NCI-H82 (cell line): ENCODE results near the gene GPC6.
"Not testable (repeated sequence)": the region's sequence is repeated elsewhere in the genome, so short reads cannot be mapped to it uniquely, and the experiment has no call there.

Experiments used
- DNase-seq: peaks from one replicate; lab custom pipeline; 2025; lab: John Stamatoyannopoulos, UW

The GPC6 gene

DNA sequence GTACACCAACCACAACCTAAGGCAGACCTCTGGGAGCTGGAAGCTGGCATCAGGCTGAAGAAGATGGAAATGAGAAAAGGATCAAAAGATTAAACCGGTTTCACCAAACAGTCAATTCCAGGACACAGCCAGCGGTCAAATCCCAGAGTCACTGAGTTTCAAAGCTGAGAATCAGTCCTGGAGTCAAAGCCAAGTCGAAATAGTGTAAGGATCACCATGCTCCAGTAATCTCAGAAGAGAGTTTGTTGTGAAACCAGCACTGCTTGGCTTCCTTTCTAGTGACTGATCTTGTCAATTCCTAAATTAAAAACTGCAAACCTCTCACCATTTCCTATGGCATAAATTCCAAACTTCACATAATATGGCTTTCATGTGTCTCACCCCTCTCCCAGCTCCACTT is 198.8 kb downstream of the GPC6 start:
- no peak for DNase-seq

DNA sequence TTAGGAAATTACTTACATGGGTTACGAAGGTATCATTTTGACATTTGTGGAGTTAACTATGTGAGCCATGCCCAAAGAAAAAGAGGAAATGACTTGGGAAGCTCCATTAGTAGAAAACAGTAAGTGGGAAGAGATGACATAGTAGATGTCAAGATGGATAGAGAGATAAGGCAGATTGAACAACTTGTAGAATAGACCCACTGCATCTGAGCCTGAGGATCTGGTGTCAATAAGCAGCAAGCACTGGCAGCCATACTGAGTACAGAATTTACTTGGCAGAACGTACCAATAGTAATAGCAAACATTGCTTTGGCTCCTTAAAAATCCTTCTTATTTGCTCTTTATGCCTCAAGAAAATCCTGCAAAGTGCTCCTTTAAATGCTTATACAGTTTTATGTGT is 203.8 kb downstream of the GPC6 start:
- no peak for DNase-seq

- DNase-seq: no peak
Observed at GRCh38 chr13:93435651-93436050, 209.0 kb downstream of the GPC6 start.

- no peak for DNase-seq
Observed at GRCh38 chr13:93437081-93437480, 210.5 kb downstream of the GPC6 start.

DNA sequence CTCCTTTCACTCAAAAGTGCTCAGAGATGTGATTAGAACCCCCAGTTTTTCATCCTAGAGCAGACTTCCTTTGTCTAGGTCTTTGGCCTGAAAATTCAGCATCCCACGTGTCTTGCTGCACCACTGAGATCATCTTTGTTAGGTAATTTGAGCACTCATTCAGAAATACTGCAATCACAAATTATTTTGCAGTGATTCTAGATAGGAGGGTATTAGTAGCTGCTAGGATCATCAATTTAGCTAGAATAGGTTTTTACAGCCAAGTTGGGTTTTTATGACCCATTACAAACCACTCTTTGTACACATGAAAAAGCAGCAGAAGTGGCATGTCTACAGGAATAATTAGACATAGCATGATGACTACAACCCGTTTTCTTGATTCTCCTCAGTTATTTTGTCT is 219.6 kb downstream of the GPC6 start:
- DNase-seq: no peak

GRCh38 chr13:93450191-93450621 is 223.6 kb downstream of the GPC6 start:
- DNase-seq: no peak

GRCh38 chr13:93450761-93451160 is 224.2 kb downstream of the GPC6 start:
- peak; percentile 44 for DNase-seq

DNA sequence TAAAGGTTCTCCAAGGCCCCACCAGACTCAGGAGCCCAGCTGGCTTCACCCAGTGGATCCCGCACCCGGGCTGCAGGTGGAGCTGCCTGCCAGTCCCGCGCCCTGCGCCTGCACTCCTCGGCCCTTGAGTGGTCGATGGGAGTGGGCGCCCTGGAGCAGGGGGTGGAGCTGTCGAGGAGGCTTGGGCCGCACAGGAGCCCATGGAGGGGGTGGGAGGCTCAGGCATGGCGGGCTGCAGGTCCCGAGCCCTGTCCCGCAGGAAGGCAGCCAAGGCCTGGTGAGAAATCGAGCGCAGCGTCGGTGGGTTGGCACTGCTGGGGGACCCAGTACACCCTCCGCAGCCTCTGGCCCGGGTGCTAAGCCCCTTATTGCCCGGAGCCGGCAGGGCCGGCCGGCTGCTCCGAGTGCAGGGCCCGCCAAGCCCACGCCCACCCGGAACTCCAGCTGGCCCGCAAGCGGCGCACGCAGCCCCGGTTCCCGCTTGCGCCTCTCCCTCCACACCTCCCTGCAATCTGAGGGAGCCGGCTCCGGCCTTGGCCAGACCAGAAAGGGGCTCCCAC is 228.1 kb downstream of the GPC6 start:
- DNase-seq: not testable (repeated sequence)

DNA sequence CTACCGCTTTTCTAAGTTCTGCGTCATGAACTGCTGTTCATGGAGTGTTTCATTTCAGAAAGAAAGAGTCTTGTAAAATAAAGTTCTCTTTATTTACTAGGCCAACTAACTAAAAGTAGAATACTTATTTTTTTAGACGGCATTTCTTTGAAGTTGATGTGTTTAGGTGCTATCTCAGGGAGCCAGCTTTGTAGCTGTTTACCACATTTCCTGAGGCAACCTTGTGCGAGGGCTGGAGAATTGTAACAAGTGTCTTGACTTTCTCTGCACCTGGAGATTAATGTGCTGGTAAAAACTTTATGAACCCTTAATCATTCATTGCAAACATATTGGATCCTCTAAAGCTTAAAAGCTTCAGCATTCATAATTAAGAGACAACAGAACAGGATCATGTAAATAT is 229.3 kb downstream of the GPC6 start:
- DNase-seq: no peak

GRCh38 chr13:93460005-93460404 is 233.4 kb downstream of the GPC6 start:
- peak; percentile 23 for DNase-seq

DNA sequence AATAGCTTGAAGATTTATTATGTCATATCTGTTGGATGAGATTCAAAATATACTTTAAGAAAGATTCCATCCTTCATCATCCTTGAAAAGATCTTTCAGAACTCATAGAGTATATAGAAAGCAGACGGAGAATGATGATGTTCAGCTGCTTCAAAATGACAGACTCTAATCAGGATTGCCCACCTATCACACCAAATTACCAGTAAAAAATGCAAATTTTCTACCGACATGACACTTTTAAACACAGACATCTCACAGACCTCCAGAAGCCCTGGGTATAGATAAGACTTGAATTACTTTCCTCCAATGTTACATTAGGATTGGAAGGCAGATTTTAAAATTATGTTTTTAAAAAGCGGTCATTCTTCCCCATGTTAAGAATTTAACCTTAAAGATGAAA is 235.5 kb downstream of the GPC6 start:
- DNase-seq: peak; percentile 71

- no peak for DNase-seq
Observed at GRCh38 chr13:93466502-93467036, 240.0 kb downstream of the GPC6 start.

DNA sequence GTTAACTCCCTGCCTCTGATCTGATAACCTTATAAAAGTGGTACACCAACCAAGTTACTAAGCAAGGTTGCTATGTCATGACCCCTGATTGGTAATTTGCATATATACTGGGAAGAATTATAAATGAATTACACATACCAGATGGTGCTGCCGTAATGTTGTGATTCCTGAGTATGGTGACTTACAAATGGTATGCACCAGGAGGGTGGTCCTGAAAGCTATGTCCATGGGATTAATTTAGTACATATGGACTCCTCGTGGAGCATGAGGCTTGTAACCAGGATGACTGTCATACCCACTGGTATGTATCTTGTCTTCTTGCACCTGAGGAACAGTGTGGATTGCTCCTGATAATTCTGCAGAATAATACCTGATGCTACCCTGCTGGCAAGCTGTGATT is 240.6 kb downstream of the GPC6 start:
- no peak for DNase-seq

- no peak for DNase-seq
Observed at GRCh38 chr13:93468433-93468832, 241.8 kb downstream of the GPC6 start.

- DNase-seq: no peak
Observed at GRCh38 chr13:93472296-93472695, 245.7 kb downstream of the GPC6 start.

GRCh38 chr13:93472814-93473296 is 246.2 kb downstream of the GPC6 start:
- DNase-seq: no peak

DNA sequence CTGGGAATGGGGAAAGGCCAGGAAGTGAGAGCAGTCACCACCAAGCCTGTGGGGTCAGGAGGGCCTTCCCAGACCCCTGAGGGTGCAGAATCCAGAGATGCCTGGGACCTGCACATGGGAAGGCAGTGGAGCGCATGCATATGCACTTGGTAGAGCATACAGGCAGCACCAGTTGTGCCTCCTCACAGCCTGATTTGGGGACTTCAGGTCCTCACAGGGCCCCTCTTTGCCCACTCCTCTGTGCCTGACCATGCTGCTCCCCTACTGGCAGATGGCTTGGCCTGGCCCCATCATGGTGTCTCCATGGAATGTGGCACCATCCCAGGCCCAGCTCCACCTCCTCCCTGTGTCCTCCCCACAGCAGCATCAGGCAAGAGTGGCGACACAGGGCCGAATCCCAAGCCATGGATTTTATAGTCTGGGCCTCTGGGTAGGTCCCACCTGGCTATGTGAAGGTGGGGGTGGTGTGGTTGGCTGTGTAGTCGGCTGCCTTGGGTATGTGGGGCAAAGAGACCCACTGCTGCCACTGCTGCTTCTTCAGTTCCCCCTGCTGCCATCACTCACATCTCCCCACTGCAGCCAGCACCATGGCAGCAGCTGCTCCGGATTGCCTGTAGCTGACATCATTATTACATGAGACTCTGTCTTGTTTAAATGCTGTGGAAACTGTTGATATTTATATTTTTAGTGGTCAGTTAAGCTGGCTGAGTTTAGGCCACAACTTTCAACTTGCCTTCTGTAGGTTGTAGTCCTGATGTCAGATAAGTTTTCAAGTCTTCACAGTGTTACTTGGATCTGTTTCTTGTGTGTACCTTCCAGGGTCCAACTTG is 247.0 kb downstream of the GPC6 start:
- peak; percentile 28 for DNase-seq

DNA sequence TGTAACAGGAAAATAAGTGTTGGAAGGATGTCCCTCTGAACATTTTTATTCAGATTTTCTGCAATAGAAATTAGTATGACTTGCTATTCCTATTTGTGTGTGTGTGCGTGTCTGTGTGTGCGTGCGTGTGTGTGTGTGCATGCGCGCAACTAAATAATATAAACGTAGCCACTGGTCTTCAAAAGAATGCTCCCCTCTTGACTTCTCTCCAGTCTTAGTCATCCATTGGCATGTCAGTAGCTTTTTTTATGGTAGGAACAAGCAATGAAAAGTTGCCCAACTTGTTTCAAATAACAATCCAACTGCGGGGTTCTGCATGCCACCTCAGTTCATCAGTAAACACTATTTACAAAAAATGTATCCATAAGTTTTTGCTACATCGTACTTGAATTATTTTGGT is 249.6 kb downstream of the GPC6 start:
- no peak for DNase-seq

DNA sequence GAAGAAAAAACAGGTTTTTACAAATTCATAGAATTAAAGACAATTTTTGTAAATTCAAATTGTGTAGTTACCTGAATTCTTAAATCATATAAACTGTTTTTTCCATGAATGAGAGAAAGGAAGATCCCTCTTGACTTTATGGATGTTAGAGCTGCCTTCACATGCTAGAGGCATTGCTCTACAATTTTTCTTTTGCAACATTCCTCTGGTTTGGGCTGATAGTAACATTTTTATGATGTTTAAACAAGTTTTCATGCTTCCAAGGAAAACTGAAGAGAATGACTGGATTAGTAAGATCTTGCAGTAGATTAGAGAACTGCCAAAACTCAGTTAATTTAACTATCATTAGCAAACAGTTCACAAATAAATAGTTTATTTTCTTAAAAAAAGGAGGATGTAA is 250.6 kb downstream of the GPC6 start:
- DNase-seq: no peak

GRCh38 chr13:93480553-93481106 is 254.0 kb downstream of the GPC6 start:
- no peak for DNase-seq

DNA sequence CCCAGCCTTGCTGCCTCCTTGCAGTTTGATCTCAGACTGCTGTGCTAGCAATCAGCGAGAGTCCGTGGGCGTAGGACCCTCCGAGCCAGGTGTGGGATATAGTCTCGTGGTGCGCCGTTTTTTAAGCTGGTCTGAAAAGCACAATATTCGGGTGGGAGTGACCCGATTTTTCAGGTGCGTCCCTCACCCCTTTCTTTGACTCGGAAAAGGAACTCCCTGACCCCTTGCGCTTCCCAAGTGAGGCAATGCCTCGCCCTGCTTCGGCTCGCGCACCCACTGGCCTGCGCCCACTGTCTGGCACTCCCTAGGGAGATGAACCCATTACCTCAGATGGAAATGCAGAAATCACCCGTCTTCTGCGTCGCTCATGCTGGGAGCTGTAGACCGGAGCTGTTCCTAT is 269.5 kb downstream of the GPC6 start:
- DNase-seq: not testable (repeated sequence)

DNA sequence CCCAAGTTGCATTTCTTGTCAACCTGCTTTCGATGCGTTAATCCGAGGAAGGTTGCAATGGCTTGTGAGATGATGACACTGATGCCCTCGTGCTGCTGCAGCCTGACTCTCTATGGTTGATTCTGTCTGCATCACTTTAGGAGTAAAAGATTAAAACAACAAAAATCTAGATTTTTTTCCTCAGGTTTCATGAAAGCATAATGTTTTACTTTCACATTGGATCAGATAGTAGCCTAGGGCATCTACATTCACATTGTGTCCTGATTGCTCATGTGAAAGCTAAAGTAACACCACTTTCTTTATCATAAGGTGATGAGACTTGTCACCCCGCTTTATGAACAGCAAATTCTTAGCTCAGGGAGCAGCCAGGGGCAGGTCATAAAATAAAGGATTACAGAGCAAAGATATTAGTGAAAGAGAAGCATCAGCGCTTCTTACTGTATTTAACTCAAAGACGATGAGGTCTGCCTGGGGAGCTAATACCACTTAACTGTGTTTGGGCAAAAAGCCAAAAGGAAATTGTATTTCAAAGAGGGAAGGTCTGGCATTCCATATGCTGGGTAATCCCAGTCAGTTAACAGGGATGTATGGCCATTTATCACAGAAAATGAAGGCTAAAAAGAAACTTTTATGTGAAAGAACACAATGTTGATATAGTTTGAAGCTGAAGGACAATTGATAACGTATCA is 270.5 kb downstream of the GPC6 start:
- peak; percentile 99 for DNase-seq
